HG03097 (cell line): ENCODE results near the gene SMIM11.
"Not testable (repeated sequence)": the region's sequence is repeated elsewhere in the genome, so short reads cannot be mapped to it uniquely, and the experiment has no call there.

Experiments
- ATAC-seq: cut with Tn5 transposase; IDR thresholded peaks from one replicate; pipeline ENCODE4 v1.9.1; 2021; ENCODE audit not compliant: unreplicated experiment, low FRiP score

SMIM11 gene

GRCh38 chr21:34406676-34407075, 31.4 kb downstream of the SMIM11 start:
- ATAC-seq: not testable (repeated sequence)

DNA sequence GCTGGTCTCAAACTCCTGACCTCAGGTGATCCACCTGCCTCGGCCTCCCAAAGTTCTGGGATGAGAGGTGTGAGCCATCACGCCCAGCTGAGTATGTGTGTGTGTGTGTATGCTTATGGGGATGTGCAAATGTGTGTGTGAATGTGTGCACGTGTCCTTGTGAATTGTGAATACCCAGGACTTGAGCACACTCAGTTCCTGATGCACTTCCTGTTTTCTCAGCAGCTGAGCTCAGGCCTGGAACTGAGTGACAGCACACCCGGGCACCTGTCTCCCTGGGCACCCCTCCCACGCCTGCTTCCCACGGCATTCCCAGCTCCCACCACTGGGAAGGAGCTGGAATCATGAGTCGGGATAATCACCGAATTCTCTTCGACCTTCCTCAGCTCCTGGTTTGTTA, 32.0 kb downstream of the SMIM11 start:
- ATAC-seq: not testable (repeated sequence)

- not testable (repeated sequence) for ATAC-seq
Measured at GRCh38 chr21:34417448-34418077, 42.3 kb downstream of the SMIM11 start.

- ATAC-seq: not testable (repeated sequence)
Measured at GRCh38 chr21:34423805-34424204, 48.5 kb downstream of the SMIM11 start, which contains the start of gene SMIM34. SMIM34 (minus strand) TSS chr21:34423951; CDS start chr21:34423839, 112 bp downstream.

DNA sequence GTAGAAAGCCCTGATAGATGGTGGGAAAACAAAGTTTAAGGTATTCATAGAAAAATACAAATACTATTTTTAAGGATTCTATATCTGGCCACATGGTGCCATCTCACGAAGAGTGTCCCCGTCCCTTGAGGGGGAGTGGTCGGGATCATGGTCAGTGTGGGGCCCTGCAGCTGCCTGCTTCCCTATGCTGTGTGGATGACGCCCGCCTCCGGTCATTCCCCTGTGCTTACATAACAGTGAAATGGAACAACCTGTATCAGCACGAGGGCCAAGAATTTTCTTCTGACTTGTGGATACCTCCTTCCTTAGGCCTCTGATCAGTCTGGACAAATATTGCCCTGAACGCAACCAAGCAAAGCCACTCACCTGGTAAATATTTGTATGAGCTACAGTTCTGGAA, 52.0 kb downstream of the SMIM11 start:
- not testable (repeated sequence) for ATAC-seq

DNA sequence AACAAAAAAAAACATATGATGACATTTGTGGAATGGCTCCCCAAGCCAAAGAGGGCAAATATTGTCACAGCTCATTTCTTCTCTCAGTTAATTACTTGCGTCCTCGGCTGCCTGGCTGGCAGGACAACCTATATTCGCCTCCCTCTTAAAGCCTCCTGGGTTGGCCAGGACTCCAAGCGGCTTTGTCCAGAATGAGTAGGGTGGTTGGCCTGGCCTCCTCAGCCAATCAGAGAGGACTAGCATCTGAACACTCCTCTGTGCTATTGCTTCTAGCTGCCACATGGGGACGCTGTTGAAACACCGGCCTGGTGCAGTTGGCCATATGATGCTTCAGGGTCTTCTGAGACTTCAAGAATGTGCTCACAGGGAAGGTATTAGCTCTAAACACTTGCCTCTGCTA, 53.1 kb downstream of the SMIM11 start:
- not testable (repeated sequence) for ATAC-seq

- not testable (repeated sequence) for ATAC-seq
Measured at GRCh38 chr21:34429710-34430109, 54.4 kb downstream of the SMIM11 start.
